Measurements from ENCODE around the gene UBAC1.

Gene UBAC1

DNA sequence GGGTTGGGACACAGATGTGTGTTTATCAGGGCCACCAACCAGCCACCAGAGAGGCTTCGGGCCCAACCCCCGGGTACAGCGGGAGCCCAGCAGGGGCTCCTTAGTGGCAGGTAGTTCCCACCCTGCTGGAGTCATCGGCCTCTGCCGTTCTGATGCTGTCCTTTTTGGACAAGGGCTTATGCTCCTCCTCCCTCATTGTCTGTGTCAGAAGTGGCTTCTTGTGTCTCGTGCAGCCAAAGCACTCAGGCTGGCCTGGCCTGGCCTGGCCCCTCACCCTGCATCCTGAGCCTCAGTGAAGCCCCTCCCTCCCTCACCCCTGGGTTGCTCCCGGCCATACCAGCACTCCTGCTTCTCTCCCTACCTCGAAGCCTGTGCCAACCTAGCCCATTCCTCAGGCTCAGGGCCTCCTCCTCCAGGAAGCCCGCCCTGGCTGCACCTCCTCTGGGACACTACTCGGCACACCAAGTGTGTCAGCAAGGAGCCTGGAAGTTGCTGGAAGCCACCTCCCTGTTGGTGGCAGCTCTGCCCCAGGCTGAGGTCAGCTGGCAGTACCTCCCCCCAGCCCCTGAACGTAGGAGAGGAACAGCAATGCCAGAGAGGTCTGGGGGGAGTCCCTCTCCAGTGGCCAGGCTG is 4.1 kb upstream of the UBAC1 start:
- H3K4me3 ChIP-seq (ENCODE audit: low read depth, low read length): no peak overlapping the region
- TF ChIP-seq, protein P1, sequence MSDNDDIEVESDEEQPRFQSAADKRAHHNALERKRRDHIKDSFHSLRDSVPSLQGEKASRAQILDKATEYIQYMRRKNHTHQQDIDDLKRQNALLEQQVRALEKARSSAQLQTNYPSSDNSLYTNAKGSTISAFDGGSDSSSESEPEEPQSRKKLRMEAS (IDR thresholded peaks at IDR 0.05; ENCODE audit: low read depth, low read length): no peak
- no peak for TF ChIP-seq POLR2A (IDR thresholded peaks at IDR 0.05; ENCODE audit: extremely low read depth, insufficient read length)
- TF ChIP-seq MYC (IDR thresholded peaks at IDR 0.05; ENCODE audit: low read depth, low read length): no peak
- TF ChIP-seq, protein P2, sequence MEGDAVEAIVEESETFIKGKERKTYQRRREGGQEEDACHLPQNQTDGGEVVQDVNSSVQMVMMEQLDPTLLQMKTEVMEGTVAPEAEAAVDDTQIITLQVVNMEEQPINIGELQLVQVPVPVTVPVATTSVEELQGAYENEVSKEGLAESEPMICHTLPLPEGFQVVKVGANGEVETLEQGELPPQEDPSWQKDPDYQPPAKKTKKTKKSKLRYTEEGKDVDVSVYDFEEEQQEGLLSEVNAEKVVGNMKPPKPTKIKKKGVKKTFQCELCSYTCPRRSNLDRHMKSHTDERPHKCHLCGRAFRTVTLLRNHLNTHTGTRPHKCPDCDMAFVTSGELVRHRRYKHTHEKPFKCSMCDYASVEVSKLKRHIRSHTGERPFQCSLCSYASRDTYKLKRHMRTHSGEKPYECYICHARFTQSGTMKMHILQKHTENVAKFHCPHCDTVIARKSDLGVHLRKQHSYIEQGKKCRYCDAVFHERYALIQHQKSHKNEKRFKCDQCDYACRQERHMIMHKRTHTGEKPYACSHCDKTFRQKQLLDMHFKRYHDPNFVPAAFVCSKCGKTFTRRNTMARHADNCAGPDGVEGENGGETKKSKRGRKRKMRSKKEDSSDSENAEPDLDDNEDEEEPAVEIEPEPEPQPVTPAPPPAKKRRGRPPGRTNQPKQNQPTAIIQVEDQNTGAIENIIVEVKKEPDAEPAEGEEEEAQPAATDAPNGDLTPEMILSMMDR (IDR thresholded peaks at IDR 0.05; ENCODE audit: low read depth, low read length): no peak
- no peak for DNase-seq (ENCODE audit: low read depth)

DNA sequence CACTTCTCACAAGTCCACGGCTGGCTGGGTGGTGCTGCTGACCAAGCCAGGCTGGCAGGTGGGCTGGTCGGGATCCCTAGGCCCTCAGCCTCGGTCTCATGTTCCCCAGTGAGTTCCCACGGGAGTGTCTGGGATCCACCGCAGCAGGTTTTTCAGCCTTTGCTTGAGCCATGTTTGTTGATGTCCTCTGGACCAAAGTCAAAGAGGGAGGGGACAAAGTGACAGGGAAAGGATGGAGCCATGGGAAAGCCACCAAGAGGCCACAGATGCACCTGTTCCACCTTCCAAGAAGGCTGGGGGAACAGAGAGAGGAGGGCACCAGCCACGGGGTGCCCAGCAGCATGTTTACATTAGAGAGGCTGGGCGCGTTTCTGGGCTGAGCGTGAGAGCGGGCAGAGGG is 2.8 kb upstream of the UBAC1 start:
- H3K4me3 ChIP-seq (ENCODE audit: low read depth, low read length): no peak overlapping the region
- DNase-seq (ENCODE audit: low read depth): no peak
- TF ChIP-seq, protein P1 (IDR thresholded peaks at IDR 0.05; ENCODE audit: low read depth, low read length): no peak
- no peak for TF ChIP-seq MYC (IDR thresholded peaks at IDR 0.05; ENCODE audit: low read depth, low read length)
- no peak for TF ChIP-seq POLR2A (IDR thresholded peaks at IDR 0.05; ENCODE audit: extremely low read depth, insufficient read length)
- TF ChIP-seq, protein P2 (IDR thresholded peaks at IDR 0.05; ENCODE audit: low read depth, low read length): no peak

DNA sequence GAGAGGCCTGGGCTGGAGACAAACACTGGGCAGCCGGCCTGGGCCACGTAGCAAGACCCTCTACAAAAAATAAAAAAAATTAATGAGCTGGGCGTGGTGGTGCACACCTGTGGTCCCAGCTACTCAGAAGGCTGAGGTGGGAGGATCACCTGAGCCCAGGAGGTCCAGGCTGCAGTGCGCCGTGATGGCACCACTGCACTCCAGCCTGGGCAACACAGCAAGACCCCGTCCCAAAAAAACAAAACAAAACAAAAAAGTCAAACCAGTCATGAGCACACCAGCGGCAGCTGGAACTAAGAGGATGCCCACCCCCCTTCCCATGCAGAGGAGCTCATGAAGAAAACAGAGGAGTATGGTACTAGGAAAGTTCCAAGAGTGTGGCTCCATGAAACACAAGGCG is 2.2 kb upstream of the UBAC1 start:
- TF ChIP-seq, protein P2 (IDR thresholded peaks at IDR 0.05; ENCODE audit: low read depth, low read length): no peak
- TF ChIP-seq MYC (IDR thresholded peaks at IDR 0.05; ENCODE audit: low read depth, low read length): no peak
- no peak for TF ChIP-seq POLR2A (IDR thresholded peaks at IDR 0.05; ENCODE audit: extremely low read depth, insufficient read length)
- TF ChIP-seq, protein P1 (IDR thresholded peaks at IDR 0.05; ENCODE audit: low read depth, low read length): no peak
- H3K4me3 ChIP-seq (ENCODE audit: low read depth, low read length): no peak overlapping the region
- DNase-seq (ENCODE audit: low read depth): no peak

DNA sequence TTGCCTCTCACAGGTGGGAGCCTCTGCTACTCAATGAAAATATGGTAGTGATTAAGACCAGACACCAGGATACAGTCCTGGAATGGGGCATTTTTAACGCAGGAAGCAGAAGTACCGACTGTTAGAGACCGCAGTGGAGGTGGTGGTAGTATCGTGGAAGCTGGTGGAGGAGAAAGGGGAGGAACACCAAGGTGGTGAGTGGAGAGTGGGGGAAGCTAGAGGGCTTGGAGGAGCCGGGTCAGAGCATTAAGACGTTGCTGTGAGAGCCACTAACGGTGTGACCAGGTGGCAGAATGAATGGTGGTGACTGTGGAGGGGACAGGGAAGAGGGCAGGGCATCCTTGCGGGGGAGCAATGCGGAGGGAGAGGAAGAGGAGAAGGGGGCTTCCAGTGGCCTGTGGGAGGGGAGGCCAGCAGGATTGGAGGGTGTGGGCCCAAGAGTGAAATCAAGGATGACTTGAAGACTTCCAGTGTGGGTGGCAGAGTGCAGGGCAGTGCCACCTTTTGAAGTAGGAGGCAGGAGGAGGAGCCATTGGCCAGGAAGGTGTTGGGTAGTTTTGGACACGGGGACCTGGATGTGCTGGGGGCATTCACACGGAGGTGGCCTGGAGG is 1.6 kb upstream of the UBAC1 start:
- DNase-seq (ENCODE audit: low read depth): no peak
- H3K4me3 ChIP-seq (ENCODE audit: low read depth, low read length): no peak overlapping the region
- TF ChIP-seq, protein P2 (IDR thresholded peaks at IDR 0.05; ENCODE audit: low read depth, low read length): no peak
- TF ChIP-seq POLR2A (IDR thresholded peaks at IDR 0.05; ENCODE audit: extremely low read depth, insufficient read length) (no peak), MYC (IDR thresholded peaks at IDR 0.05; ENCODE audit: low read depth, low read length) (no peak)
- TF ChIP-seq, protein P1 (IDR thresholded peaks at IDR 0.05; ENCODE audit: low read depth, low read length): no peak

DNA sequence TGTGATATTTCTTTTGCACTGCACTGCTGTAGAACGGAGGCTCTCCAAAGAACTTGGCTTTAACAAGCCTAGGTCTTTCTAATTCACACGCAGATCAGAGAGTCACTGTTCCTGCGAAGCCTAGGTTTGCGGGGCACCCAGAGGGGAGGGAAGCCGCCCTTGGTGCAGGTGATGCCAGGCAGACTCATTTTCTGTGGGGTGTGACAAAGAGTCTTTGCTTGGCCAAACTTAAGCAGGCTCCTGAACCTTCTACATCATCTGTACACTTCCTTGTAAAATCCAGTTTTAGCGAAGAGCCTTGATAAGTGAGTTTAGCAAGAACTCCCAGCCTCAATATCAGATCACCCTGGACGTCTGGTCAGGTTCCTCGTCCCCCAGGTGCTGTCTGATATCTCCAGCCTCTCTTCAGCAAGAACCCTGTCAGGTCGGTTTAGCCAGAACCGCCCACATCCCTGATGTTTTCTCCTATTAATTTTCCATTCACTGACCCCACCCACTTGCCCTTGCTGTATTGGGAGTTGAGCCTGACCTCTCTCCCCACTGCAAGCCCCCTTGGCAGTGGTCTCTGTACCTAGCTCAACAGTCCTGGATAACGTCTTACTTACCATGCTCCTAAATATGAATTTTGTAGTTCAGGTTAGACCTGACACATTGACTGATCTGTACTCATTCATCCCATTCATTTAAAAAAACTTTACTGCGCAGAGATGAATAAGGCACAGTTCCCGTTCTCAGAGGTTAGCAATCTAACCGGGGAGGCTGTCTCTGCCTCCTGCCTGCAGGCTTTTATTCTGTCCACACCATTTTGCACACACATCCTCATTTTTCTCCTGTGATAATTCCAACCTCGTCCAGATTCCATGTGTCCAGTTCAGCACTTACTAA is 880 bp upstream of the UBAC1 start:
- TF ChIP-seq MYC (IDR thresholded peaks at IDR 0.05; ENCODE audit: low read depth, low read length) (no peak), POLR2A (IDR thresholded peaks at IDR 0.05; ENCODE audit: extremely low read depth, insufficient read length) (no peak)
- TF ChIP-seq, protein P1 (IDR thresholded peaks at IDR 0.05; ENCODE audit: low read depth, low read length): no peak
- TF ChIP-seq, protein P2 (IDR thresholded peaks at IDR 0.05; ENCODE audit: low read depth, low read length): no peak
- peak; percentile 25 for DNase-seq (ENCODE audit: low read depth)
- peak overlapping the region; percentile 73 for H3K4me3 ChIP-seq (ENCODE audit: low read depth, low read length)
